GM12801 (cell line): ENCODE results near the gene ATXN7.

Source experiments
- CTCF ChIP-seq: IDR thresholded peaks from one replicate; pipeline ENCODE4 v1.5.1; 2011; ENCODE audit warnings: control low read depth; ENCODE audit not compliant: insufficient read length; ENCODE audit errors: extremely low read depth

The ATXN7 gene

GRCh38 chr3:64022451-64023186 lies 159.0 kb downstream of the ATXN7 start:
- TF ChIP-seq CTCF, result no peak

GRCh38 chr3:64023187-64023860 lies 159.7 kb downstream of the ATXN7 start, which contains the start of gene PSMD6:
Gene PSMD6, minus strand, starts transcription at chr3:64023494. Its CDS starts 75 bp downstream, at chr3:64023419.
- peak; percentile 88 for TF ChIP-seq CTCF

- no peak for TF ChIP-seq CTCF
These were observed 160.2 kb downstream of the ATXN7 start for GRCh38 chr3:64023861-64024223.

- no peak for TF ChIP-seq CTCF
These were observed 162.7 kb downstream of the ATXN7 start for GRCh38 chr3:64026346-64026745.

GRCh38 chr3:64027658-64028057 lies 164.0 kb downstream of the ATXN7 start:
- TF ChIP-seq CTCF, result no peak

- TF ChIP-seq CTCF, result no peak
These were observed 165.1 kb downstream of the ATXN7 start for GRCh38 chr3:64028754-64029153.

GRCh38 chr3:64029287-64029686 lies 165.6 kb downstream of the ATXN7 start:
- TF ChIP-seq CTCF, result no peak
